ENCODE data around the gene TLDC2. TPM values are rescaled to one million over a fixed set of nuclear protein-coding genes. Genes with fewer than 3 reads are reported as not detected.

The TLDC2 gene
- total and polyA plus RNA-seq, 11 donors, result 0.15 TPM; not detected in 10

DNA sequence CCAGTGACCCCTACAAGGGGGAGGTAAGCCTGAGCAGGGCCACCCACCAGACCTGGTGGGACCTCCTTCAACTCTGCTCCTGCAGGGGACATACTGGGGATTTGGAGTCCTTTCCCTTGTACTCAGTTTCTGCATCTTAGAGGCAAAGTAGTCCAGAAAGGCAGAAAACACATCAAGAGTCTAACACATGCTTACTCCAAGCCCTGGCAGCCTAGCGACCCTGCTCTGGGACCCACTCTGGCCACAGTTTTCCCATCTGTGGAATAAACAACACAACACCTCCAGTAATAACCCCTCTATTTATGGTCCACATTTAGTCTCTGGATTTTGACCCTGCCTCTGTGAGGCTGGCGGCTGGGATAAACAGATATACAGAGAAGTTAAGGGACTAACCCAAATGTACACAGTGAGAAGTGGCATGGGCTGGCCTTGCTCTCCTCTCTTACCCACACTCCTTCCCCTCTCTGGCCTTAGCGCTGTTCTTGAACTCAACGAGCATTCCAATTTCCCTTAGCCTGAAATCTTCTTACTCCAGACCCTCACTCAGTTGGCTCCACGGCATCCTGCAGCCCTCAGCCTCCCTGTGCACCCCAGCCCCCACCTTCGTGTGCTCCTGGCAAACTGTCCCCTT lies 16.1 kb upstream of the TLDC2 start:
- TF ChIP-seq POLR2A (IDR thresholded peaks at IDR 0.05), result no peak
- TF ChIP-seq, protein P1, sequence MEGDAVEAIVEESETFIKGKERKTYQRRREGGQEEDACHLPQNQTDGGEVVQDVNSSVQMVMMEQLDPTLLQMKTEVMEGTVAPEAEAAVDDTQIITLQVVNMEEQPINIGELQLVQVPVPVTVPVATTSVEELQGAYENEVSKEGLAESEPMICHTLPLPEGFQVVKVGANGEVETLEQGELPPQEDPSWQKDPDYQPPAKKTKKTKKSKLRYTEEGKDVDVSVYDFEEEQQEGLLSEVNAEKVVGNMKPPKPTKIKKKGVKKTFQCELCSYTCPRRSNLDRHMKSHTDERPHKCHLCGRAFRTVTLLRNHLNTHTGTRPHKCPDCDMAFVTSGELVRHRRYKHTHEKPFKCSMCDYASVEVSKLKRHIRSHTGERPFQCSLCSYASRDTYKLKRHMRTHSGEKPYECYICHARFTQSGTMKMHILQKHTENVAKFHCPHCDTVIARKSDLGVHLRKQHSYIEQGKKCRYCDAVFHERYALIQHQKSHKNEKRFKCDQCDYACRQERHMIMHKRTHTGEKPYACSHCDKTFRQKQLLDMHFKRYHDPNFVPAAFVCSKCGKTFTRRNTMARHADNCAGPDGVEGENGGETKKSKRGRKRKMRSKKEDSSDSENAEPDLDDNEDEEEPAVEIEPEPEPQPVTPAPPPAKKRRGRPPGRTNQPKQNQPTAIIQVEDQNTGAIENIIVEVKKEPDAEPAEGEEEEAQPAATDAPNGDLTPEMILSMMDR (IDR thresholded peaks at IDR 0.05), result no peak
- H3K9me3 ChIP-seq, result no peaks in the 10 kb centered on the region
- peaks cover 0 to 5% (median 0%) of the 10 kb centered on the region in 9 donors for H3K36me3 ChIP-seq
- WGBS, 4 donors, result 48 to 60% (median 53%) methylated on average over 6 of the region's 6 CpGs
- DNase-seq (peak in 1 of 5 donors; percentile 14), ATAC-seq (no peak)
- intact Hi-C loops (cut with DNase I), result loop anchor here (2.0 to 10.0 kb wide), 12 partner anchors 27 to 315 kb away; partner anchors contain the start of genes DSN1 (in 3 of the 10), MYL9 (in 1 of the 10) and RAB5IF (in 1 of the 10)
- peaks cover 21 to 93% (median 71%) of the 10 kb centered on the region in 12 donors for H3K4me1 ChIP-seq
- peak overlapping the region in 11 of 12 donors; percentile 16 to 97 (median 91) for H3K27ac ChIP-seq
- no peaks in the 10 kb centered on the region for H3K27me3 ChIP-seq
- peak overlapping the region in 1 of 12 donors; percentile 4 for H3K4me3 ChIP-seq

GRCh38 chr20:36860339-36860738 lies 15.6 kb upstream of the TLDC2 start:
- TF ChIP-seq, protein P1 (IDR thresholded peaks at IDR 0.05), result no peak
- TF ChIP-seq POLR2A (IDR thresholded peaks at IDR 0.05), result no peak
- peak overlapping the region in 7 of 12 donors; percentile 60 to 76 (median 63) for H3K4me3 ChIP-seq
- no peaks in the 10 kb centered on the region for H3K9me3 ChIP-seq
- intact Hi-C loops (cut with DNase I), result loop anchor here (2.0 to 10.0 kb wide), 12 partner anchors 28 to 316 kb away; partner anchors contain the start of genes DSN1 (in 3 of the 10), MYL9 (in 1 of the 10) and RAB5IF (in 1 of the 10)
- no peak for DNase-seq
- H3K27me3 ChIP-seq, result no peaks in the 10 kb centered on the region
- 36 to 52% (median 42%) methylated on average over 5 of the region's 5 CpGs for WGBS, 4 donors
- no peak for ATAC-seq
- H3K4me1 ChIP-seq, result peaks cover 16 to 88% (median 65%) of the 10 kb centered on the region in 12 donors
- peak overlapping the region in 11 of 12 donors; percentile 58 to 97 (median 93) for H3K27ac ChIP-seq
- H3K36me3 ChIP-seq, result peaks cover 0 to 5% (median 0%) of the 10 kb centered on the region in 9 donors

GRCh38 chr20:36860811-36861624 lies 14.9 kb upstream of the TLDC2 start:
- intact Hi-C loops (cut with DNase I), result loop anchor here (2.0 to 10.0 kb wide), 12 partner anchors 28 to 316 kb away; partner anchors contain the start of genes DSN1 (in 3 of the 10), MYL9 (in 1 of the 10) and RAB5IF (in 1 of the 10)
- no peaks in the 10 kb centered on the region for H3K27me3 ChIP-seq
- ATAC-seq, result no peak
- no peak for TF ChIP-seq POLR2A (IDR thresholded peaks at IDR 0.05)
- TF ChIP-seq, protein P1 (IDR thresholded peaks at IDR 0.05), result no peak
- DNase-seq, result no peak
- WGBS, 4 donors, result 57 to 70% (median 66%) methylated on average over 14 of the region's 14 CpGs
- H3K27ac ChIP-seq, result peak overlapping the region; percentile 85 to 97 (median 92)
- no peaks in the 10 kb centered on the region for H3K9me3 ChIP-seq
- H3K4me3 ChIP-seq, result peak overlapping the region in 11 of 12 donors; percentile 60 to 87 (median 70)
- peaks cover 9 to 81% (median 59%) of the 10 kb centered on the region in 12 donors for H3K4me1 ChIP-seq
- peaks cover 0 to 5% (median 0%) of the 10 kb centered on the region in 9 donors for H3K36me3 ChIP-seq
